ENCODE results near the gene SLC41A3.

GRCh38 chr3:126029241-126029640 is 54.7 kb downstream of the SLC41A3 start:
- TF ChIP-seq POLR2A (IDR thresholded peaks at IDR 0.05): no peak
- TF ChIP-seq, protein P1, sequence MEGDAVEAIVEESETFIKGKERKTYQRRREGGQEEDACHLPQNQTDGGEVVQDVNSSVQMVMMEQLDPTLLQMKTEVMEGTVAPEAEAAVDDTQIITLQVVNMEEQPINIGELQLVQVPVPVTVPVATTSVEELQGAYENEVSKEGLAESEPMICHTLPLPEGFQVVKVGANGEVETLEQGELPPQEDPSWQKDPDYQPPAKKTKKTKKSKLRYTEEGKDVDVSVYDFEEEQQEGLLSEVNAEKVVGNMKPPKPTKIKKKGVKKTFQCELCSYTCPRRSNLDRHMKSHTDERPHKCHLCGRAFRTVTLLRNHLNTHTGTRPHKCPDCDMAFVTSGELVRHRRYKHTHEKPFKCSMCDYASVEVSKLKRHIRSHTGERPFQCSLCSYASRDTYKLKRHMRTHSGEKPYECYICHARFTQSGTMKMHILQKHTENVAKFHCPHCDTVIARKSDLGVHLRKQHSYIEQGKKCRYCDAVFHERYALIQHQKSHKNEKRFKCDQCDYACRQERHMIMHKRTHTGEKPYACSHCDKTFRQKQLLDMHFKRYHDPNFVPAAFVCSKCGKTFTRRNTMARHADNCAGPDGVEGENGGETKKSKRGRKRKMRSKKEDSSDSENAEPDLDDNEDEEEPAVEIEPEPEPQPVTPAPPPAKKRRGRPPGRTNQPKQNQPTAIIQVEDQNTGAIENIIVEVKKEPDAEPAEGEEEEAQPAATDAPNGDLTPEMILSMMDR (IDR thresholded peaks at IDR 0.05): no peak
